Measurements from ENCODE around the gene ACKR1. TPM values are rescaled to one million over a fixed set of nuclear protein-coding genes. Genes with fewer than 3 reads are reported as not detected.

ACKR1 gene
- total RNA-seq, 4 donors from 2014 or later, result 27.9 to 180 (median 94.4) TPM

GRCh38 chr1:159197561-159198557 is 6.8 kb upstream of the ACKR1 start:
- peaks cover 31% of the 10 kb centered on the region for H3K27me3 ChIP-seq
- peak overlapping the region in 1 of 2 donors; percentile 40 for H3K4me3 ChIP-seq

GRCh38 chr1:159199901-159200300 is 4.8 kb upstream of the ACKR1 start:
- H3K27me3 ChIP-seq, result peaks cover 26% of the 10 kb centered on the region
- no peak overlapping the region for H3K27ac ChIP-seq
- WGBS, 2 donors (ENCODE audit: low coverage in 1 of 2), result 78 to 79% methylated on average over 4 to 5 of the region's 5 CpGs
- H3K4me1 ChIP-seq, result no peaks in the 10 kb centered on the region
- H3K9me3 ChIP-seq, result no peaks in the 10 kb centered on the region
- ATAC-seq, result no peak
- TF ChIP-seq POLR2AphosphoS5 (IDR thresholded peaks at IDR 0.05) (no peak), POLR2A (IDR thresholded peaks at IDR 0.05) (no peak), EP300 (IDR thresholded peaks at IDR 0.05) (no peak)
- TF ChIP-seq, protein P1, sequence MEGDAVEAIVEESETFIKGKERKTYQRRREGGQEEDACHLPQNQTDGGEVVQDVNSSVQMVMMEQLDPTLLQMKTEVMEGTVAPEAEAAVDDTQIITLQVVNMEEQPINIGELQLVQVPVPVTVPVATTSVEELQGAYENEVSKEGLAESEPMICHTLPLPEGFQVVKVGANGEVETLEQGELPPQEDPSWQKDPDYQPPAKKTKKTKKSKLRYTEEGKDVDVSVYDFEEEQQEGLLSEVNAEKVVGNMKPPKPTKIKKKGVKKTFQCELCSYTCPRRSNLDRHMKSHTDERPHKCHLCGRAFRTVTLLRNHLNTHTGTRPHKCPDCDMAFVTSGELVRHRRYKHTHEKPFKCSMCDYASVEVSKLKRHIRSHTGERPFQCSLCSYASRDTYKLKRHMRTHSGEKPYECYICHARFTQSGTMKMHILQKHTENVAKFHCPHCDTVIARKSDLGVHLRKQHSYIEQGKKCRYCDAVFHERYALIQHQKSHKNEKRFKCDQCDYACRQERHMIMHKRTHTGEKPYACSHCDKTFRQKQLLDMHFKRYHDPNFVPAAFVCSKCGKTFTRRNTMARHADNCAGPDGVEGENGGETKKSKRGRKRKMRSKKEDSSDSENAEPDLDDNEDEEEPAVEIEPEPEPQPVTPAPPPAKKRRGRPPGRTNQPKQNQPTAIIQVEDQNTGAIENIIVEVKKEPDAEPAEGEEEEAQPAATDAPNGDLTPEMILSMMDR (IDR thresholded peaks at IDR 0.05), result no peak
- H3K4me3 ChIP-seq, result peak overlapping the region in 1 of 2 donors; percentile 40
- peaks cover 0 to 30% of the 10 kb centered on the region in 2 donors for H3K36me3 ChIP-seq

More at GRCh38 chr1:159197561-159198557, 6.8 kb upstream of the ACKR1 start:
- 48 to 62% methylated on average over 2 to 6 of the region's 12 CpGs for WGBS, 2 donors (ENCODE audit: low coverage in 1 of 2)
- TF ChIP-seq POLR2AphosphoS5 (IDR thresholded peaks at IDR 0.05), result no peak
- no peak for TF ChIP-seq POLR2A (IDR thresholded peaks at IDR 0.05)
- TF ChIP-seq, protein P1 (IDR thresholded peaks at IDR 0.05), result peak in 3 of 4 experiments; percentile 82 to 88 (median 85)
- TF ChIP-seq EP300 (IDR thresholded peaks at IDR 0.05), result no peak
- no peak overlapping the region for H3K27ac ChIP-seq
- H3K36me3 ChIP-seq, result peaks cover 0 to 35% of the 10 kb centered on the region in 2 donors
- H3K9me3 ChIP-seq, result no peaks in the 10 kb centered on the region
- no peaks in the 10 kb centered on the region for H3K4me1 ChIP-seq
- peak; percentile 72 for ATAC-seq

GRCh38 chr1:159200769-159201168 is 3.9 kb upstream of the ACKR1 start:
- Histone ChIP-seq H3K4me3 (peak overlapping the region in 1 of 2 donors; percentile 40), H3K9me3 (no peaks in the 10 kb centered on the region), H3K27ac (peak overlapping the region in 1 of 4 donors; percentile 0), H3K36me3 (peaks cover 0 to 29% of the 10 kb centered on the region in 2 donors), H3K27me3 (peaks cover 34% of the 10 kb centered on the region), H3K4me1 (no peaks in the 10 kb centered on the region)
- no peak for ATAC-seq
- WGBS, 2 donors (ENCODE audit: low coverage in 1 of 2), result 67 to 74% methylated on average over 4 to 9 of the region's 18 CpGs
- TF ChIP-seq POLR2AphosphoS5 (IDR thresholded peaks at IDR 0.05) (no peak), EP300 (IDR thresholded peaks at IDR 0.05) (no peak), POLR2A (IDR thresholded peaks at IDR 0.05) (no peak)
- TF ChIP-seq, protein P1 (IDR thresholded peaks at IDR 0.05), result no peak

DNA sequence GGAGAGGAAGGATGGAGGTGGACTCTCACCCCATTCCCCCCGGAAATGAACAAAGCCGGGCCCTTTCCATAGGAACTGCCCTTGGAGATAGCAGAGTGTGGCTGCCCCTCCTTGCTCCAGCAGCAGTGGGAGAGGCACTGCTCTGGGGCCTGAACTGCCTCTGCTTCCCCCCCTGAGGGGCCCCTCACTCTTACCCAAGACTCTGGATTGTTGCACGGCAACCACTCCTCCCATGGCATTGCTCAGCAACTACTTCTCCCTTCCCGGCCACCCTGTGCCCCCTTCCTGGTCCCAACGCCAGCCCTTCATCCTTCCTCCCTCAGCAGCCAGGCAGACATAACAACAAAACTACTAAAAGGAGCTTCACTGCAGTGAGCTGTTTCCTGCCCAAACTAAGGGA is 3.0 kb upstream of the ACKR1 start:
- H3K4me1 ChIP-seq, result no peaks in the 10 kb centered on the region
- 8 to 60% methylated on average over 1 to 2 of the region's 5 CpGs for WGBS, 2 donors (ENCODE audit: low coverage in 1 of 2)
- no peak for ATAC-seq
- H3K27me3 ChIP-seq, result peaks cover 42% of the 10 kb centered on the region
- peaks cover 0 to 20% of the 10 kb centered on the region in 2 donors for H3K36me3 ChIP-seq
- H3K9me3 ChIP-seq, result no peaks in the 10 kb centered on the region
- peak overlapping the region in 1 of 2 donors; percentile 40 for H3K4me3 ChIP-seq
- TF ChIP-seq POLR2AphosphoS5 (IDR thresholded peaks at IDR 0.05), result no peak
- no peak for TF ChIP-seq EP300 (IDR thresholded peaks at IDR 0.05)
- no peak for TF ChIP-seq POLR2A (IDR thresholded peaks at IDR 0.05)
- TF ChIP-seq, protein P1 (IDR thresholded peaks at IDR 0.05), result no peak
- H3K27ac ChIP-seq, result peak overlapping the region in 2 of 4 donors; percentile 6 to 47
